ENCODE data around the gene SUN2. TPM values are rescaled to one million over a fixed set of nuclear protein-coding genes. Genes with fewer than 3 reads are reported as not detected.

SUN2 gene
- total RNA-seq, 1 experiment from 2014 or later: 15.6 TPM

DNA sequence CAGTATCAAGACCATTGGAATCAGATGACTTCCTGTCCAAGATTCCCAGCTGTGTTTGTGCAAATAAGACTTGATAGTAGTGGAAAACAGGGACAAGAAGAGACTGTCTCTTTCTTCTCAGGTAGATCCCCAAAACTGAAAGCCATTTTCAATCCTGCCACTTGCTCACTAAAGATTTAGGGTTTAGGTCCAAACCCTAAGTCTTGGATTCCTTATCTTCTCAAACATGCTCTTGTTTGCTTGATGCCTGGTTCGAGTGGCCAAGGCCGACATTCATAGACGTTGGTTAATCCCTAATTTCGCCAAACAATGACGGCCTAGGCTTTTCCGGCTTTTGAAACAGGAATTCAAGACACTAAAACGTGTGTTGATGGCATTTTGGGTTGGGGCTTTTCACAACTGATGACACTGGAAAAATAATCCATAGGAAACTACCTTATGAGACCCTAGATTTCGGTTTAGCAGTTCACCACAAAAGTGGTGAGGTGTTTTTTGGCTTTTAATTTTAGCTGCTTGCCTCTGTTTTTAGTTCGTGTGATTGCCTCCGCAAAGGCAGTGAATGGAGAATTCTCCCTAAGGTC lies 51.1 kb downstream of the SUN2 start:
- DNase-seq (ENCODE audit: extremely low read depth, low read depth): no peak

DNA sequence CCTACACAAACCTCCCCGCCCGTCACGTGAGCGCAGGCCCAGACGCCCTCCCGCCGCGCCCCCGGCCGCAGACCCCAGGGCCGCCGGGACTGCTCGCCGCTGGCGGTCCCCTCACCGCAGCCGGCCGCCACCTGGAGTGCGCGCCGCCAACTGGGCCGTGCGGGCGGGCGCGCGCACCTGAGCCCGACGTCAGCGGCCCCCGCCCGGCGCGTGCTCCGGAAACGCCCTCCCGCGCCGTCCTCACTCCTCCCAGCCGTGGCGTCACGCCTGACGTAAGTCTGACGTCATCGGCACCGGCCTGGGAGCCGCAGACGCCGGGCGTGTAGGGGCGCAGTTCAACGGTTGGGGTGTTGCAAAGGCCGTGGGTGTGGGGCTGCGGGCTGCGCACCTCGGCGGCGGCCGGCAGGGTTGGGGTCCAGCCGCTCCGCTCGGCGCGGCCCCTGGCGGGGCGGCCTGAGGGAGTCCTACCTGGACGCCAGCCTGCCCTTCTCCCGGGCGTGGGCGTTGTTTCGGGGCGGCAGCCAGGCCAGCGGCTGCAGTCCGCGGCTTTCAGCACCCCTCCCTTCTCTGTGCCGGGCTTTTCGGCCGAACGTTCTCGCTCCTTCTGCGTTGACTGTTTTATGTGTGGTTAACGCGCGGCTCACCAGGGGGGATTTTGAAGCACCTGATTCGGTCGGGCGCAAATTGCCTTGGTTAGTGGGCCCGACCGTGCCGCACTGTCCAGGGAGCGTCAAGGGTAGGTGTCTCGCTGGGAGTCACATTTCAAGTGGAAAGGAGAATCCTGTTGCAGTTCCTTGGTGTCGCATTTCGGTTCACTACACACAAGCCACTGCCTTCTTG lies 54.8 kb downstream of the SUN2 start, which contains the start of gene JOSD1:
Gene JOSD1, minus strand, starts transcription at position 155 of the 840 bp plus-strand sequence. CDS start 956 bp downstream, outside the sequence.
- peak; percentile 76 for DNase-seq (ENCODE audit: extremely low read depth, low read depth)

DNA sequence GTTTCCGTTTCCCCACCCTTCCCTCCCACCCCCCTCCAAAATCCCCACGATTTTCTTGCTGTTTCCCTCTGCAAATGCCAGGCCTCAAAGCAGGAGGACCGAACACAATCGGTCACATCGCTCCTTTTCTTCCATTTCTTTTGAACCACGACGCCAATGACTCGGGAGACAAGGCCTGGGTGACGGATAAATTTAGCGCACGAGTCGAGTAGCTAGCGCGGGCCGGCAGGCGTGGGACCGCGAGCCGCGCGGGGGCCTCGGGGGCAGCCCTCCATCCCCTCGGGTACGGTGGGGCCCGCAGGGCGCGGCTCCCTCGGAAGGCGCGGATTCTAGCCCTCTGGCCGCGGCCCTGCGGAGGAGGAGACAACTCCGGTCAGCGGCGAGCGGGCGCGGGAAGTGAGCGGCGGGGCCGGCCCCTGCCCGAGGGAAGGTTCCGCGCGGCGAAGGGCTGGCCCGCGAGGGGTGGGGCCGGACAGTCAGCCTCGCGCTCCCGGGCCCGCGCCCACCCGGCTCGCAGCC lies 55.5 kb downstream of the SUN2 start:
- DNase-seq (ENCODE audit: extremely low read depth, low read depth): peak; percentile 12

DNA sequence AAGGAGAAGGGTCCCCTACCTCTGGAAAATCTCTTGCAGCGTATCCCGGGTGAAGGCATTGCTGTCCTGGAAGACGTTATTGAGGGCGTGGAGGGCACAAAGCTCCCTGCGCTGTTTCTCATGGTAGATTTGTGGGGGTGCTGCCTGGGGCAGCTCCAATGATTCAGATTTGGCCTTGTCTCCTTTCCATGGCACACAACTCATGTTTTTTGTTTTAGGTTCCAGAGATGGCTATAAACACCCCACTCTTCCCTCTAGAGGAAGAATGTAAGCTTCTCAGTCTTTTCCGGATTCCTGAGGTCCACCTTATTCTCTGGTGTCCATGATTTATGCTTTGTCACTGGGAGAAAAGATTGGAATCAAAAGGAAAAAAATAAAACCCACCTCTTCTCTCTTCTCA lies 56.0 kb downstream of the SUN2 start:
- no peak for DNase-seq (ENCODE audit: extremely low read depth, low read depth)

DNA sequence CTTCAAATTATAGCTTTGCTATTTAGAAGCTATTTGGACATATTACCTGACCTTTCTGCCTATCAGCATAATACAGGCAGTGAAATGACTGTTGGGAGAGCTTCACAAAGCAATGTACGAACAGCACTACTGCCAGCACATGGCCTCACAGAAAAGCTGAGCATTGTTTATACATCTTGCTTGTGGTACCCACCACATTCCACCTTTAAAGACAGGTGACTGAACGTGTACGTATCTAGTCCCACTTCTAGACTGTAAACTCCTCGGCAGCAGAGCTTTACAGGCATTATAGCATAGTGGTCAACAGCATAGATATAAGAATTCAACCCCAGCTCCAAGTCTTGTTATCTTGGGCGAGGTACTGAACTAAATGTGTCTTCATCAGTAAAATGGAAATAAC lies 56.7 kb downstream of the SUN2 start:
- no peak for DNase-seq (ENCODE audit: extremely low read depth, low read depth)

DNA sequence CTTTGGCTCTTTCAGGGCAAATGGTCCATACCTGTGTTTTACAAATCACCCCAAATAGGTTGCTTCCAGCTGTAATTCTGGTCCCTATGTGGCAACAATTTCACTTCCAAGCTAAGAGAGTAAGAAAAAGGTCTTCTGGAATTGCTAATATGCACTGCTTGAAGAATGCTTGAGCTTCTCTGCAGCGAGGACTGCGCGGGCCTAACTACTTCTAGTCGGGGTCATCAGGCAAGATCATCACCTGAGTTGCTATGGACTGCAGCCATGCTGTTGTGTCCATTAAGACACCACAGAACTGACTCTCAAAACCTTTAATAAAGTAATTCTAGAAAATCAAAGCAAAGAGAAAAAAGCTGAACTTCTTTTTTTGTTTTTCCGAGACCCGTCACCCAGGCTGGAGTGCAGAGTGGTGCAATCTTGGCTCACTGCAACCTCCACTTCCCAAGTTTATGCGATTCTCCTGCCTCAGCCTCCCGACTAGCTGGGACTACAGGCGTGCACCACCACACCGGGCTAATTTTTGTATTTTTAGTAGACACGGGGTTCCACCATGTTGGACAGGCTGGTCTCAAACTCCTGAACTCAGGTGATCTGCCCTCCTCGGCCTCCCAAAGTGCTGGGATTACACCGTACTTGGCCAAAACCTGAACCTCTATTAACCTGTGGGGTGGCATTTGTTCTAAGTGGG lies 57.2 kb downstream of the SUN2 start:
- DNase-seq (ENCODE audit: extremely low read depth, low read depth): no peak

DNA sequence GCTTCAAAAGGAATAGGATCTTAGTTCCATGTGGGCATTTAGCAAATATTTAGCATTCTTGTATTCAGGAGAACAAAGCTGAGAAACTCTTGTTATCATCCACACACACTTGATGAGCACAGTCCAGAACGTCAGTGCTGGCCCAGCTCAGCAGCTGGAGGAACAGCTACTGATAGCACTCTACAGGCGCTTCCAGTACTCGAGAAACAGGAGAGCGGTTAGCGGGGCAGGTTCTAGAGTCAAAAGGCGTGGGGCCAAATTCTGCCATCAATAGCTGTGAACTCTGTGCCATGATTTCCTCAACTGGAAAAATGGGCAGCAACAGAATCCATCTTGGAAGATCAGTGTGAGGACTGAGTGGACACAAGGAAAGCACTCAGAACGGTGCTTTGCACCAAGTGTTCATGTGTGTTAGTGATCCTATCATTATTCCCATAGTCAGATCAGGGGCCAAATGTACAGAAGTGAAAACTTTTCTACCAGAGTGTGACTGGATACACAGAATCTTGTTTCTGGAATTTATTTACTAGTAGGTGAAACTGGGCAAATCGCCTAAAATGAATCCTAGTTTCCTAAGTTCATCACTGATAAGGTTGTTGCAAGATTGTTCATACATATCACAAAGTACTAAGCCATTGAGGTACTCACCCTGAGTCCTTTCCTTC lies 58.2 kb downstream of the SUN2 start:
- no peak for DNase-seq (ENCODE audit: extremely low read depth, low read depth)

DNA sequence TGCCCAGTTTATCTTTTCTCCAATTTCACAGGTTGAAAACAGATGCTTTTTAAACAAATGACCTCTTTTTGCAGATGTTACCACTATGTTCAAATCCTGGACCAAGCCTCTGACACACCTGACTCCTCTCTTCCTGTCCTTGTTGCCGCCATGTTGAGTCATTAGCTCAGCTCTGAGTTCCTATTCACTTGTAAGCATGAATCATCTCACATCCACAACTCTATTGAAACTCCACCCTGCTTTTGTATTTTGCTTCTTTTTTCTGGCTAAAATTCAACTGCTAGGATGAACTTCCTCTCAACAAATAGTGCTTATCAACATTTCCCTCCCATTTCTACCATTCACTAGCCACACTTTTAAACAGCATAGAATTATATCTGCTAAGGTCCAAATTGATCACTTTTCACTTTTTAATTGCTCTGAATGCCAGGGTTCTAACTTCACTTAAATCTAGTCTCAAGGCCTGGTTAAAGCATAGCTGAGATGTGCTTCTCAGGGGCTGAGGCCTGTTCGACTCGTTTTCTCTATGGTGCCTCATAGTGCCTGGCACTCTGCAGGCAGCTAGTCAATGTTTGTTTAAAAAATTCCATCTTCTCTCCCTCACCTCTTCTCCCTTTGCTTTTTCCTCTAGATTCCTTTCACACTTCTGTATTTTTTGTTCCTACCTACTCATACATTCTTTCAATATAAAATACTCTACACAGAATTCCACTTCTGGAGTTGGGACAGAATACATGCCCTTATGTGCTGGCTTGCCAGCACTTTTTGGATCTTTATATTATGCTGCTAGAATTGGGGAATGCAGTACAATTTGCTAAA lies 59.0 kb downstream of the SUN2 start:
- peak; percentile 30 for DNase-seq (ENCODE audit: extremely low read depth, low read depth)

DNA sequence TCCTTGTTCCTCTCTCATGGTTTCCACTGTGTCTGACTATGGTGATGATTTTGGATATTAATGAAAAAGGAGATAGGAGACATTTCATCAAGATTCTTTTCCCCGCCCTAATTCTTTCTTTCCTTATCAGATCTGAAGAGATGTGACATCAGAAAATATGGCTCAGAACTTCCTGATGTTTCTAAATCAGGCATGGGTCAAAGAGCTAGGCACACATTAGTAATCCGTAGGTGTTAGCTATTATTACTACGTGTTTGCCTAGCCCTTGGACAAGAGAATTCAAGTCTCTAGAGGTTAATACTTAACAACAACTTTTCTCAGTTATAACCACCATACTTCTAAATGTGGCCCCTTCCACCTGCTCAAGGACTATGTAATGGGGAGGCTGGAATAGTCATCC lies 60.9 kb downstream of the SUN2 start:
- DNase-seq (ENCODE audit: extremely low read depth, low read depth): no peak

DNA sequence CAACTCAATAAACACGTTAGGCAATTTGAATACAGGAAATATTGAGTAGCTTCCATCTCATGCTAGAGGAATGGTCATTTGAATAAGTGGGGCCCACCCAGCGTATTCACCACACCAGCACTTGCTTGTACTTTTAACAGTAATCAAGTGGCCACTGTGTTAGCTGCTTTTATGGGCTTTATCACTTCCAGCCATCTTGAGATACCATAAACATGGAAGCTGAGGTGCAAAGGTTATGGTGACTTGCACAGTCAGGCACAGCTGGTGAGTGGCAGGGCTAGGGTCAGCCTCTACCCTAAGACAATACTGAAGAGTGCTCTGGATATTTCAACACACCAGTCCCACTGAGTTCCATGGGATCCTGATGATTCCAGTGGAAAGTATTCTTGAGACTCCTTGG lies 61.7 kb downstream of the SUN2 start:
- no peak for DNase-seq (ENCODE audit: extremely low read depth, low read depth)

DNA sequence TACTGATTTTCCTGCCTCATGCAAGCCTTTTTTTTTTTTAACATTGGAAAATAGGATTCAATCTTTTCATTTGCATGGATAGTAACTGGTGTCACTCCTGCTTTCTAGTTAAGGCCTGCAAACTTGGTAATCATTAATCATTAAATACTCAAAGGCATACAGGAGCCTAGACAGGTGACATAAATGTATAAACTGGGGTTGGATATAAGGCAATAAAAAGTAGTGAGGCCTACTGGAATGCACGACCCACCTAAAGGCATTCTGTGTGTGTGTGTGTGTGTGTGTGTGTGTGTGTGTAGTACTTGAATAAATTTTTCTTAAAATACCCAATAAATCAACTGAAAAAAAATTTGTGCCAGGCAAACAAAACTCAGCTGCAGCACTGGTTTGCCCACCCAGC lies 66.1 kb downstream of the SUN2 start:
- no peak for DNase-seq (ENCODE audit: extremely low read depth, low read depth)

DNA sequence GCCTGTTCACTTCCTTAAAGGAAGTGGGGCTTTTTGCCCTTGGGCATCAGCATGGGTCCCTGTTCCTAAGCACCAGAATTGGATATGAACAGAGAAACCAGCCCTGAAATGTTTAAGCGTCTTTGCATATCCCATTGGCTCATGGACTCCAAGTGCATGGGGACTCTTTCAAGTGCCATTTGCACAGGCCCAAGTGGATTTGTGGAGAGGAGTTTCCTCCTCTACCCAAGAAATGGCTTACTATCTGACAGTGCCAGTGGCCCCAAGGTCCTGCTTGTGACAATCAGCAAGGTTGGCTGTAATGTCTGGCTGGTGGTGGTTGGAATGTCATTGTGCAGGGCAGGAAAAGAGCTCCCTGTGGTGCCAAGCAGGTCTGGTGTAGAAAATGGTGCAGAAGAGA lies 70.0 kb downstream of the SUN2 start:
- DNase-seq (ENCODE audit: extremely low read depth, low read depth): no peak

DNA sequence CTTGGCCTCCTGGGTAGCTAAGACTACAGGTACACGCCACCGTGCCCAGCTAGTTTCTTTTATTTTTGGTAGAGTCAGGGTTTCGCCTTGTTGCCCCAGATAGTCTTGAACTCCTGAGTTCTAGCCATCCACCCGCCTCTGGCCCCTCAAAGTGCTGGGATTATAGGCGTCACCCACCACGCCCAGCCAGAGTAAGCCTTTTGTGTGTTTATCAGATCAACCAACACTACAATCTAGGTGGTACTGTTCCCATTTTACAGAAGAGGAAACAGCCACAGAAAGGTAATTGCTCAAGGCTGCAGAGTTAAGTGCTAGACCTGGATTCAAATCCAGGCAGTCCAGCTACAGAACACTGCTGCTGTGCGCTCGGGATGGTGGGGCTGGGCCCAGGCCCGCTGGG lies 70.9 kb downstream of the SUN2 start:
- no peak for DNase-seq (ENCODE audit: extremely low read depth, low read depth)

Small RNA genes within 50 kb of the gene (small RNA-seq; reads per million reads assigned to genes)
- 0 reads per million in 2 experiments for gene AL021707.8

Other genes with a start within 250 kb of the SUN2 start
- 142 and 156 TPM in 2 replicates for gene DDX17, start 249.7 kb downstream of the SUN2 start, total RNA-seq (2014; rRNA removed; shearing (Covaris generic))
- 3.2 and 3.9 TPM in 2 replicates for gene DMC1, start 185.8 kb downstream of the SUN2 start, total RNA-seq (2014; rRNA removed; shearing (Covaris generic))
- 0.89 and 1.2 TPM in 2 replicates for gene FAM227A, start 99.6 kb downstream of the SUN2 start, total RNA-seq (2014; rRNA removed; shearing (Covaris generic))
- gene CBY1, start 99.4 kb downstream of the SUN2 start, total RNA-seq (2014; rRNA removed; shearing (Covaris generic)): 6.1 and 7.9 TPM in 2 replicates
- gene TOMM22, start 74.0 kb downstream of the SUN2 start, total RNA-seq (2014; rRNA removed; shearing (Covaris generic)): 26.1 and 28.5 TPM in 2 replicates
- gene JOSD1, start 55.1 kb downstream of the SUN2 start, total RNA-seq (2014; rRNA removed; shearing (Covaris generic)): 42.8 and 49.9 TPM in 2 replicates
- gene GTPBP1, start 50.1 kb downstream of the SUN2 start, total RNA-seq (2014; rRNA removed; shearing (Covaris generic)): 9.8 and 12.3 TPM in 2 replicates
- gene DNAL4, start 38.1 kb upstream of the SUN2 start, total RNA-seq (2014; rRNA removed; shearing (Covaris generic)): 6.9 and 9.5 TPM in 2 replicates
- gene NPTXR, start 88.0 kb upstream of the SUN2 start, total RNA-seq (2014; rRNA removed; shearing (Covaris generic)): 0.12 and 0.37 TPM in 2 replicates
- 29.3 and 31.8 TPM in 2 replicates for gene CBX6, start 116.2 kb upstream of the SUN2 start, total RNA-seq (2014; rRNA removed; shearing (Covaris generic))
- gene APOBEC3A, start 201.6 kb upstream of the SUN2 start, total RNA-seq (2014; rRNA removed; shearing (Covaris generic)): not detected in 2 replicates
- gene APOBEC3B, start 226.3 kb upstream of the SUN2 start, total RNA-seq (2014; rRNA removed; shearing (Covaris generic)): 3.6 and 5.1 TPM in 2 replicates